PC-3 (cell line): Measurements from ENCODE around the gene MRPL39.

Source experiments
- EZH2 ChIP-seq: fragments of 300-600 bp; sonication (generic); IDR thresholded peaks from one replicate; pipeline ENCODE4 v1.6.1; 2017; ENCODE audit warnings: antibody characterized with exemption, mild to moderate bottlenecking, low read length; ENCODE audit not compliant: unreplicated experiment
- TF ChIP-seq, protein P1 (sequence below): fragments of 300-600 bp; sonication (generic); conservative IDR thresholded peaks from 2 replicates; pipeline ENCODE4 v1.5.1; 2017; ENCODE audit warnings: antibody characterized with exemption, low read depth, mild to moderate bottlenecking, low read length

DNA sequence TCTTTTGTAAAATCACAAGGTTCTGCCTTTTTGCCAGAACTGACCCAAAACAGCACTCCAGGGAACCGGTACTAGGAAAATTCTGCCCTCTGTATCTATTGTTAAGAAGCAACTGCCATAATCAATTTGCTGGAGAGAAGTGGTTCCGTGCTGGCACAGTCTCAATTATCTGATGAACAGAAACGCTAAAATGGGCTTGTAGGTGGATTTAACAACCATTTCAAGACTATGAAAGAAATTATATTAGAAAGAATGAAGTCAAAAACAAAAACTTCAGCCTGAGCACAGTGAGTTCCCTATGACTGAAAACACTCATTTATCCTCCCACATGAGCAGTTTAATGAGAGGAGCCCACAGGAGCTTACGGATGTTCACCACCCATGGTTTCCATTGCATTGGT, 36.2 kb upstream of the MRPL39 start:
- no peak for TF ChIP-seq EZH2
- TF ChIP-seq, protein P1, sequence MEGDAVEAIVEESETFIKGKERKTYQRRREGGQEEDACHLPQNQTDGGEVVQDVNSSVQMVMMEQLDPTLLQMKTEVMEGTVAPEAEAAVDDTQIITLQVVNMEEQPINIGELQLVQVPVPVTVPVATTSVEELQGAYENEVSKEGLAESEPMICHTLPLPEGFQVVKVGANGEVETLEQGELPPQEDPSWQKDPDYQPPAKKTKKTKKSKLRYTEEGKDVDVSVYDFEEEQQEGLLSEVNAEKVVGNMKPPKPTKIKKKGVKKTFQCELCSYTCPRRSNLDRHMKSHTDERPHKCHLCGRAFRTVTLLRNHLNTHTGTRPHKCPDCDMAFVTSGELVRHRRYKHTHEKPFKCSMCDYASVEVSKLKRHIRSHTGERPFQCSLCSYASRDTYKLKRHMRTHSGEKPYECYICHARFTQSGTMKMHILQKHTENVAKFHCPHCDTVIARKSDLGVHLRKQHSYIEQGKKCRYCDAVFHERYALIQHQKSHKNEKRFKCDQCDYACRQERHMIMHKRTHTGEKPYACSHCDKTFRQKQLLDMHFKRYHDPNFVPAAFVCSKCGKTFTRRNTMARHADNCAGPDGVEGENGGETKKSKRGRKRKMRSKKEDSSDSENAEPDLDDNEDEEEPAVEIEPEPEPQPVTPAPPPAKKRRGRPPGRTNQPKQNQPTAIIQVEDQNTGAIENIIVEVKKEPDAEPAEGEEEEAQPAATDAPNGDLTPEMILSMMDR = no peak
